RWPE2 (cell line): ENCODE results near the gene PRR7.

Source experiments
- ATAC-seq: fragments of 200-7000 bp; cut with Tn5 transposase; 3 replicates; pipeline ENCODE4 v1.9.1; 2021; ENCODE audit warnings: low read depth
- DNase-seq: peaks from one replicate; pipeline ENCODE4 v3.0.0-alpha.2; 2020; ENCODE audit warnings: low spot score
- H3K27ac ChIP-seq: fragments of 450-650 bp; 2 replicates; pipeline ENCODE4 v1.5.1; 2017; ENCODE audit warnings: mild to moderate bottlenecking; ENCODE audit not compliant: poor library complexity, severe bottlenecking
- H3K27me3 ChIP-seq: fragments of 250-450 bp; sonication (Bioruptor Pico); 2 replicates; pipeline ENCODE4 v1.5.1; 2021; ENCODE audit warnings: mild to moderate bottlenecking, moderate library complexity; ENCODE audit not compliant: insufficient read depth, poor library complexity, severe bottlenecking
- H3K36me3 ChIP-seq: fragments of 250-450 bp; sonication (Bioruptor Pico); 2 replicates; pipeline ENCODE4 v1.5.1; 2020; ENCODE audit warnings: low read depth, mild to moderate bottlenecking, moderate library complexity
- H3K4me1 ChIP-seq: fragments of 250-450 bp; sonication (Bioruptor Pico); 2 replicates; pipeline ENCODE4 v1.5.1; 2021; ENCODE audit warnings: mild to moderate bottlenecking, moderate library complexity; ENCODE audit not compliant: insufficient read depth, poor library complexity, severe bottlenecking
- H3K4me3 ChIP-seq: fragments of 250-450 bp; sonication (Bioruptor Pico); 2 replicates; pipeline ENCODE4 v1.5.1; 2021; ENCODE audit warnings: mild to moderate bottlenecking, moderate library complexity; ENCODE audit not compliant: severe bottlenecking
- H3K9me3 ChIP-seq: fragments of 250-450 bp; sonication (Bioruptor Pico); 2 replicates; pipeline ENCODE4 v1.5.1; 2021; ENCODE audit warnings: mild to moderate bottlenecking, moderate library complexity; ENCODE audit not compliant: severe bottlenecking
- CTCF ChIP-seq: fragments of 450-650 bp; IDR thresholded peaks from one replicate; pipeline ENCODE4 v1.5.1; 2017; ENCODE audit warnings: mild to moderate bottlenecking, moderate library complexity; ENCODE audit not compliant: poor library complexity, severe bottlenecking

PRR7 gene

GRCh38 chr5:177428574-177429217 is 17.9 kb upstream of the PRR7 start:
- Histone ChIP-seq H3K4me1 (peaks cover 3% of the 10 kb centered on the region), H3K27ac (no peak overlapping the region), H3K27me3 (no peaks in the 10 kb centered on the region), H3K9me3 (no peaks in the 10 kb centered on the region), H3K4me3 (no peak overlapping the region), H3K36me3 (peaks cover 32% of the 10 kb centered on the region)
- no peak for DNase-seq
- no peak for TF ChIP-seq CTCF
- no peak for ATAC-seq

- H3K4me1 ChIP-seq, result peaks cover 3% of the 10 kb centered on the region
- H3K4me3 ChIP-seq, result no peak overlapping the region
- no peak for TF ChIP-seq CTCF
- H3K27me3 ChIP-seq, result no peaks in the 10 kb centered on the region
- no peak overlapping the region for H3K27ac ChIP-seq
- peaks cover 40% of the 10 kb centered on the region for H3K36me3 ChIP-seq
- ATAC-seq (no peak), DNase-seq (no peak)
- H3K9me3 ChIP-seq, result no peaks in the 10 kb centered on the region
These were observed 17.2 kb upstream of the PRR7 start for GRCh38 chr5:177429248-177430040.

GRCh38 chr5:177430140-177430951 is 16.3 kb upstream of the PRR7 start:
- peaks cover 49% of the 10 kb centered on the region for H3K36me3 ChIP-seq
- DNase-seq, result no peak
- peaks cover 3% of the 10 kb centered on the region for H3K4me1 ChIP-seq

GRCh38 chr5:177430972-177431316 is 15.7 kb upstream of the PRR7 start:
- H3K4me1 ChIP-seq, result no peaks in the 10 kb centered on the region
- no peaks in the 10 kb centered on the region for H3K27me3 ChIP-seq
- H3K4me3 ChIP-seq, result no peak overlapping the region
- no peak overlapping the region for H3K27ac ChIP-seq
- TF ChIP-seq CTCF, result no peak
- DNase-seq, result no peak
- no peak for ATAC-seq
- H3K9me3 ChIP-seq, result no peaks in the 10 kb centered on the region
- peaks cover 55% of the 10 kb centered on the region for H3K36me3 ChIP-seq

More at GRCh38 chr5:177430140-177430951, 16.3 kb upstream of the PRR7 start:
- H3K27ac ChIP-seq, result no peak overlapping the region
- no peaks in the 10 kb centered on the region for H3K27me3 ChIP-seq
- no peaks in the 10 kb centered on the region for H3K9me3 ChIP-seq
- H3K4me3 ChIP-seq, result no peak overlapping the region
- no peak for TF ChIP-seq CTCF
- ATAC-seq, result no peak
